Fibroblast of mammary gland (primary cell): ENCODE measurements around the gene SOD1.

Experiments used
- DNase-seq: peaks from one replicate; pipeline ENCODE4 v3.0.0-alpha.2; 2010; ENCODE audit warnings: low read depth
- H3K4me3 ChIP-seq: 2 replicates; pipeline ENCODE4 v1.5.1; 2011; ENCODE audit warnings: low read depth, mild to moderate bottlenecking, low read length, moderate library complexity; ENCODE audit not compliant: control insufficient read depth
- TF ChIP-seq, protein P1 (sequence below): conservative IDR thresholded peaks from 2 replicates; pipeline ENCODE4 v1.5.1; 2011; ENCODE audit warnings: low read depth, low read length, inconsistent platforms; ENCODE audit not compliant: control insufficient read depth, insufficient read depth

The SOD1 gene

DNA sequence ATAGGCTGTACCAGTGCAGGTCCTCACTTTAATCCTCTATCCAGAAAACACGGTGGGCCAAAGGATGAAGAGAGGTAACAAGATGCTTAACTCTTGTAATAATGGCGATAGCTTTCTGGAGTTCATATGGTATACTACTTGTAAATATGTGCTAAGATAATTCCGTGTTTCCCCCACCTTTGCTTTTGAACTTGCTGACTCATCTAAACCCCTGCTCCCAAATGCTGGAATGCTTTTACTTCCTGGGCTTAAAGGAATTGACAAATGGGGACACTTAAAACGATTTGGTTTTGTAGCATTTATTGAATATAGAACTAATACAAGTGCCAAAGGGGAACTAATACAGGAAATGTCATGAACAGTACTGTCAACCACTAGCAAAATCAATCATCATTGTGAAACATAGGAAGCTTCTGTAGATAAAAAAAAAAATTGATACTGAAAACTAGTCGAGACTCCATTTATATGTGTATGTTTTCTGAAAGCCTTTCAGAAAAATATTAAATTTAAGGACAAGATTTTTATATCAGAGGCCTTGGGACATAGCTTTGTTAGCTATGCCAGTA, 7.0 kb downstream of the SOD1 start:
- no peak overlapping the region for H3K4me3 ChIP-seq
- DNase-seq: no peak
- TF ChIP-seq, protein P1, sequence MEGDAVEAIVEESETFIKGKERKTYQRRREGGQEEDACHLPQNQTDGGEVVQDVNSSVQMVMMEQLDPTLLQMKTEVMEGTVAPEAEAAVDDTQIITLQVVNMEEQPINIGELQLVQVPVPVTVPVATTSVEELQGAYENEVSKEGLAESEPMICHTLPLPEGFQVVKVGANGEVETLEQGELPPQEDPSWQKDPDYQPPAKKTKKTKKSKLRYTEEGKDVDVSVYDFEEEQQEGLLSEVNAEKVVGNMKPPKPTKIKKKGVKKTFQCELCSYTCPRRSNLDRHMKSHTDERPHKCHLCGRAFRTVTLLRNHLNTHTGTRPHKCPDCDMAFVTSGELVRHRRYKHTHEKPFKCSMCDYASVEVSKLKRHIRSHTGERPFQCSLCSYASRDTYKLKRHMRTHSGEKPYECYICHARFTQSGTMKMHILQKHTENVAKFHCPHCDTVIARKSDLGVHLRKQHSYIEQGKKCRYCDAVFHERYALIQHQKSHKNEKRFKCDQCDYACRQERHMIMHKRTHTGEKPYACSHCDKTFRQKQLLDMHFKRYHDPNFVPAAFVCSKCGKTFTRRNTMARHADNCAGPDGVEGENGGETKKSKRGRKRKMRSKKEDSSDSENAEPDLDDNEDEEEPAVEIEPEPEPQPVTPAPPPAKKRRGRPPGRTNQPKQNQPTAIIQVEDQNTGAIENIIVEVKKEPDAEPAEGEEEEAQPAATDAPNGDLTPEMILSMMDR: no peak

DNA sequence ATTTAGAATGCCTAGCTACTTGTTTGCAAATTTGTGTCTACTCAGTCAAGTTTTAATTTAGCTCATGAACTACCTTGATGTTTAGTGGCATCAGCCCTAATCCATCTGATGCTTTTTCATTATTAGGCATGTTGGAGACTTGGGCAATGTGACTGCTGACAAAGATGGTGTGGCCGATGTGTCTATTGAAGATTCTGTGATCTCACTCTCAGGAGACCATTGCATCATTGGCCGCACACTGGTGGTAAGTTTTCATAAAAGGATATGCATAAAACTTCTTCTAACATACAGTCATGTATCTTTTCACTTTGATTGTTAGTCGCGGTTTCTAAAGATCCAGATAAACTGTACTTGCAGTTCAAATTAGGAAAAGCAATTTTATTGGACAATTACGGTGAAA, 7.6 kb downstream of the SOD1 start:
- DNase-seq: no peak
- TF ChIP-seq, protein P1: no peak

DNA sequence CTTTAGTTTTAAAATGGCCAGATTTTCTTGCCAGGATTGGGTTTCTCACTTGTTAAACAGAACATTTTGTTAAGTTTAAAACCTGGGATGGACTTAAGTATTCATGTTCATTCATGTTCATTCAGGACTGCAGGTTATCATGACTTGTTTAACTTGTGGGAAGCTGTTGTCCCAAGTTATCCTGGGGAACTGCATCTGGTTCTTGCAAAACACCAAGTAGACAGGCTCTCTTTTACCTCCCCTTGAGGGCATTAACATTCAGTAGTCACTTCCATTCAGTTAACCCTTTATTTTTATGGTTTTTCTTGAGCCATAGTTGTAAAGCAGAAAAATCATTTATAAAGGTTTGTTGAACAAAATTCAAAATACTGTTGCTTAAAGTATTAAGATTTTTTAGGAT, 8.1 kb downstream of the SOD1 start:
- H3K4me3 ChIP-seq: no peak overlapping the region
- no peak for DNase-seq
- TF ChIP-seq, protein P1: no peak

More for the DNA sequence above, 7.6 kb downstream of the SOD1 start:
- H3K4me3 ChIP-seq: no peak overlapping the region

DNA sequence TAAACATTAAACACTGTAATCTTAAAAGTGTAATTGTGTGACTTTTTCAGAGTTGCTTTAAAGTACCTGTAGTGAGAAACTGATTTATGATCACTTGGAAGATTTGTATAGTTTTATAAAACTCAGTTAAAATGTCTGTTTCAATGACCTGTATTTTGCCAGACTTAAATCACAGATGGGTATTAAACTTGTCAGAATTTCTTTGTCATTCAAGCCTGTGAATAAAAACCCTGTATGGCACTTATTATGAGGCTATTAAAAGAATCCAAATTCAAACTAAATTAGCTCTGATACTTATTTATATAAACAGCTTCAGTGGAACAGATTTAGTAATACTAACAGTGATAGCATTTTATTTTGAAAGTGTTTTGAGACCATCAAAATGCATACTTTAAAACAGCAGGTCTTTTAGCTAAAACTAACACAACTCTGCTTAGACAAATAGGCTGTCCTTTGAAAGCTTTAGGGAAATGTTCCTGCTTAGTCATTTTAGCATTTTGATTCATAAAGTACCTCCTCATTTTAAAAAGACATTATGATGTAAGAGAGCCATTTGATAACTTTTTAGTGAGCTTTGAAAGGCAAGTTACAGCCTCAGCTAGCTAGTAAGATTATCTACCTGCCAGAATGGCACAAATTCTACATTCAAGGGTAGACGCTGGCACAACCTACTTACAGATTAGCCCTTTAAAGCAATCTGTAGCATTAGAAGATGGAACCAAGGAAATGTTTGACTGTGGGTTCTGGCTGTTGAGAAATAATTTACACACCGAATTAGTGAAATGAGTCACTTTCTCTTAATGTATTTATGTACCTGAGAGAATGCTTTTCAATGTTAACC, 9.4 kb downstream of the SOD1 start:
- no peak for DNase-seq
- TF ChIP-seq, protein P1: no peak

DNA sequence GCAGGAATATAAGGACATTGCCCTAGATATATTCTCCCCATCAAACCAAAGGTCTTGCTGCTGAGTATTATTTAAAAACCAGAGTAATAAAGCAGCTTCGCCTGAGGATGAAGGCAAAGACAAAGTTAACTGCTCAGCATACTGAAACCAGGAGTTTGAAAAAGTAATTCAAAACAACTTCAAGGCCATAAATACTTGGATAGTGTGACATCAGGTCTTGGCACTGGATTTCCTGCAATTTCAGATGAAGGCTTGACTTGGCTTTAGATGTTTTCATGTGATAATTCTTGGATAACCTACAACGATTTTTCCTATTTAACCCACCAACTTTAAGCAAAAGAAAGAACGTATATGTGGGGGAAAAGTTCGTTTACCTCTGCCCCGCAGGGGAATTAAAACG, 10.6 kb downstream of the SOD1 start:
- TF ChIP-seq, protein P1: no peak
- DNase-seq: no peak
- H3K4me3 ChIP-seq: no peak overlapping the region

More for the DNA sequence above, 9.4 kb downstream of the SOD1 start:
- no peak overlapping the region for H3K4me3 ChIP-seq

DNA sequence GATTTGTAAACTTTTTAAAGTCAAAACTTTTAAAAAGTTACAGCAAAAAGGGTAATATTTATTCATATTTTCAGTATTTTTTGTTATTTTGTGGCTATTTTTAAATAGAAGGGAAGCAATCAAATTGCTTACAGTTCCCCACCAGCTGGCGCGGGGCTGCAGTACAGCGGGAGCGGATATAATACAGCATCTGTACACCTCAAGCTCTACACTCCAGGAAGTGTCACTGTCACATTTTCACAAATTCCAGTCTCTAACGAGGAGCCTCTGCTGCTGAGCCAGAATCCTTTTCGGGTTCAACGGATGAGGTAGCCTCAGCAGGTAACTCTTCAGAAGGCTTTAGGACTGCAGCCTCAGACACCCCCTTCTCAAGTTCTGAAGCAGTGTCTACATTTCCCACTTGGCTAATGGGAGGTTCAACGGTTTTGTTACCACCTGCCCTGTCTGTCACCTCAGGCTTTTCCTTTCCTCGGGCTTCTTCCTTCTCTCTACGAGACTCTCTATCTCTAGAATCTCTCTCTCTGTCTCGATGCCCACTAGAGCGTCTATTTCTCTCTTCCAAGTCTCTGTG, 11.7 kb downstream of the SOD1 start:
- TF ChIP-seq, protein P1: no peak
- no peak for DNase-seq
- H3K4me3 ChIP-seq: no peak overlapping the region
